HepG2 (cell line): ENCODE measurements around the gene OR52A1. TPM values are rescaled to one million over a fixed set of nuclear protein-coding genes. Genes with fewer than 3 reads are reported as not detected.

ENCODE experiments used
- ATAC-seq: fragments of 200-7000 bp; cut with Tn5 transposase; 3 replicates; pipeline ENCODE4 v1.9.1; 2020; ENCODE audit warnings: mild to moderate bottlenecking, moderate library complexity
- BruUV-seq: library from RNA; stranded (reverse); fragments of 400-500 nt; replicated peaks from 2 replicates; lab custom pipeline; 2021; lab: Mats Ljungman, UMichigan
- CTCF ChIA-PET: fragments of 300-600 bp; formaldehyde crosslinking; extraction: SDS; loops from one replicate; lab custom pipeline; 2021; ENCODE audit warnings: low total read pairs, inconsistent platforms, low intra/inter-chr PET ratio; lab: Yijun Ruan, JAX
- POLR2A ChIA-PET: fragments of 350-600 bp; sonication (Branson Sonifier 250); formaldehyde crosslinking; loops from one replicate; lab custom pipeline; 2020; ENCODE audit warnings: antibody characterized with exemption, inconsistent platforms; lab: Yijun Ruan, JAX
- DNase-seq: peaks from one replicate; pipeline ENCODE4 v3.0.0-alpha.2; 2015; ENCODE audit warnings: low spot score
- FAIRE-seq: peaks from 3 replicates; lab custom pipeline; 2011; peaks lifted over from hg19 to GRCh38; lab: Jason Lieb, UNC
- H2AFZ ChIP-seq: one replicate; pipeline ENCODE4 v1.6.1; 2011; ENCODE audit warnings: low read length, inconsistent platforms
- H3K27ac ChIP-seq: fragments of 300-600 bp; 3 replicates; pipeline ENCODE4 v1.8.0; 2011; ENCODE audit warnings: mixed run types, mild to moderate bottlenecking, mixed read lengths, low read length, inconsistent platforms; ENCODE audit not compliant: insufficient read depth; ENCODE audit errors: extremely low read length
- H3K27me3 ChIP-seq, 2 experiments: fragments of 200-600 bp in 1 of 2; 2 replicates in 1 of 2; 3 replicates in 1 of 2; pipeline versions ENCODE4 v1.6.0 to v1.8.0; 2011; ENCODE audit warnings: low read length in 2 of 2, mild to moderate bottlenecking in 2 of 2, moderate library complexity in 2 of 2, inconsistent platforms in 1 of 2; ENCODE audit not compliant: insufficient read depth in 2 of 2, control insufficient read depth in 1 of 2
- H3K36me3 ChIP-seq, 2 experiments: fragments of 200-600 bp in 1 of 2; replicated peaks in 1 of 2; 2 replicates in 1 of 2; 3 replicates in 1 of 2; pipeline versions ENCODE4 v1.5.1 to v1.8.0; 2011; ENCODE audit warnings: low read length in 2 of 2, inconsistent platforms in 1 of 2; ENCODE audit not compliant: insufficient read depth in 2 of 2, control insufficient read depth in 1 of 2
- H3K4me1 ChIP-seq: 2 replicates; pipeline ENCODE4 v1.5.1; 2012; ENCODE audit warnings: low read length, inconsistent platforms; ENCODE audit not compliant: insufficient read depth
- H3K4me2 ChIP-seq: 2 replicates; pipeline ENCODE4 v1.6.0; 2011; ENCODE audit warnings: low read depth, low read length, inconsistent platforms
- H3K4me3 ChIP-seq, 3 experiments: fragments of 200-600 bp in 1 of 3; sonication (generic), shearing (Covaris generic) in 1 of 3; replicated peaks in 1 of 3; 2 replicates each; pipeline ENCODE4 v1.5.1; 2011 to 2016; ENCODE audit warnings: low read length in 3 of 3, inconsistent platforms in 2 of 3, low read depth in 2 of 3, mild to moderate bottlenecking in 2 of 3, control low read depth in 1 of 3, mixed read lengths in 1 of 3; ENCODE audit not compliant: insufficient read depth in 1 of 3
- H3K79me2 ChIP-seq: one replicate; pipeline ENCODE4 v1.6.1; 2011; ENCODE audit warnings: low read length, inconsistent platforms; ENCODE audit not compliant: insufficient read depth
- H3K9ac ChIP-seq: 2 replicates; pipeline ENCODE4 v1.6.0; 2011; ENCODE audit warnings: mild to moderate bottlenecking, low read depth, low read length, inconsistent platforms; ENCODE audit not compliant: insufficient read depth
- H3K9me3 ChIP-seq: 2 replicates; pipeline ENCODE4 v1.5.1; 2012; ENCODE audit warnings: mild to moderate bottlenecking, low read length
- H4K20me1 ChIP-seq: 2 replicates; pipeline ENCODE4 v1.6.0; 2011; ENCODE audit warnings: inconsistent platforms, mild to moderate bottlenecking, low read length, moderate library complexity; ENCODE audit not compliant: insufficient read depth
- CHCHD3 ChIP-seq: sonication (generic); formaldehyde crosslinking; IDR thresholded peaks from 2 replicates; pipeline ENCODE4 v1.8.0; 2022; ENCODE audit warnings: mild to moderate bottlenecking, missing genetic modification reagents, moderate library complexity
- ESRRA ChIP-seq: sonication (generic); formaldehyde crosslinking; IDR thresholded peaks from 2 replicates; pipeline ENCODE4 v1.5.1; 2020; ENCODE audit warnings: mild to moderate bottlenecking, low read depth, missing genetic modification reagents
- U2AF1 ChIP-seq: fragments of 200-400 bp; formaldehyde crosslinking; optimal IDR thresholded peaks from 2 replicates; pipeline ENCODE3; 2017; ENCODE audit warnings: mild to moderate bottlenecking, low read depth, low read length
- ZZZ3 ChIP-seq: sonication (generic); formaldehyde crosslinking; IDR thresholded peaks from 2 replicates; pipeline ENCODE4 v1.4.0; 2020; ENCODE audit warnings: missing genetic modification reagents, mild to moderate bottlenecking, borderline replicate concordance
- WGBS: methylation state at CpG from one replicate; pipeline ENCODE4 v1.1.6; 2017; ENCODE audit warnings: low lambda C conversion rate; 5-methylcytosine and 5-hydroxymethylcytosine counted together
- in situ Hi-C: cut with HindIII; loops from 2 replicates; pipeline ENCODE4 v1.10.0; 2017; ENCODE audit warnings: low pct_unique_long_range_greater_than_20kb; ENCODE audit not compliant: extremely low pct_ligation_motif_present
- intact Hi-C: fragments of 100-400 bp; cut with micrococcal nuclease; formaldehyde crosslinking; loops from one replicate; pipeline ENCODE4 v1.10.0; 2022; ENCODE audit not compliant: unreplicated experiment
- polyA plus RNA-seq, 8 experiments: library from polyadenylated mRNA; depleted of rRNA in 3 of 8; stranded (reverse) in 7 of 8; unstranded in 1 of 8; fragments of >200 nt; fragmentation: Illumina TruSeq in 4 of 8; extraction: Trizol in 4 of 8; gene quantifications; 2 replicates each; pipeline versions ENCODE4 v1.2.1 to v1.2.3, GENCODE V29; 2011 to 2016; ENCODE audit warnings: low read depth in 4 of 8, missing spikeins in 1 of 8, mixed read lengths in 1 of 8; ENCODE audit not compliant: insufficient read depth in 1 of 8
- total RNA-seq, 5 experiments: library from RNA; depleted of rRNA; stranded (reverse); fragments of >200 nt; fragmentation: Illumina TruSeq; extraction: Trizol; gene quantifications; 2 replicates each; pipeline ENCODE4 v1.2.3, GENCODE V29; 2016; ENCODE audit warnings: low read depth in 1 of 5
- TF ChIP-seq, protein P1 (sequence below): sonication (generic); formaldehyde crosslinking; IDR thresholded peaks from 2 replicates; pipeline ENCODE4 v1.8.0; 2022; ENCODE audit warnings: mild to moderate bottlenecking, missing genetic modification reagents, borderline replicate concordance

OR52A1 gene
- total and polyA plus RNA-seq, 2 of the 13 experiments (the other 11 are each of a cell fraction or from before 2014, with no cell fraction given): not detected

DNA sequence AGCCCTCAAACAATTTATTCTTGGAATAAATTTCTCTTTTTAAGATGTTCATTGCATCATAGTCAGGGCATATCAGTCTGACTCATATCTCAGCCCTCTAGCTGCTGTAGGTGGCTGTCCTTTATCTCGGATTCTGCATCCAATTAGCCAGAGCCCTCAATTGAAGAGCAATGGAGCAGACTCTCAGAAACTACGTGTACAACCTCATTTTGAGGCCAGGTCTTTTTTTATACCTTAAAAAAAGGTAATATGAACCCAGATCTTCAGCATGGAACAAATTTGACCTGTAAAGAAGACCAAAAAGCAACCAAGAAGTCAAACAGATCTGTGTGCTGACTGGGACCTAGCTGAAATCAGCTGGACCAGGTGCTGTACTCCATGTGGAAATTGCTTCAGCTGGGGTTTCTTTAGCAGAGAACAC, 25.1 kb downstream of the OR52A1 start:
- Histone ChIP-seq H3K4me2 (no peak overlapping the region), H3K79me2 (no peaks in the 10 kb centered on the region)
- FAIRE-seq: no peak
- TF ChIP-seq ZZZ3: no peak
- TF ChIP-seq, all 625 proteins: peak for 0
- intact Hi-C loops (no loop called here), in situ Hi-C loops (loop anchor here (10.0 kb wide), 1 partner anchor 255 kb away; the partner anchor contains the start of gene OR51M1)
- no TSS peak for BruUV-seq
- ChIA-PET CTCF (no interaction called here), POLR2A (no interaction called here)
- peaks cover 0 to 4% of the 10 kb centered on the region in 2 experiments; a peak in 2 of 5 replicates for H3K27me3 ChIP-seq
- WGBS: 0% methylated on average over 2 of the region's 2 CpGs
- H3K4me3 ChIP-seq: no peak overlapping the region
- no peaks in the 10 kb centered on the region for H3K4me1 ChIP-seq
- DNase-seq: no peak
- H3K9ac ChIP-seq: no peak overlapping the region
- H2AFZ ChIP-seq: no peak overlapping the region
- no peaks in the 10 kb centered on the region for H3K9me3 ChIP-seq
- H4K20me1 ChIP-seq: no peaks in the 10 kb centered on the region
- no peaks in the 10 kb centered on the region for H3K36me3 ChIP-seq
- ATAC-seq: no peak
- H3K27ac ChIP-seq: no peak overlapping the region

DNA sequence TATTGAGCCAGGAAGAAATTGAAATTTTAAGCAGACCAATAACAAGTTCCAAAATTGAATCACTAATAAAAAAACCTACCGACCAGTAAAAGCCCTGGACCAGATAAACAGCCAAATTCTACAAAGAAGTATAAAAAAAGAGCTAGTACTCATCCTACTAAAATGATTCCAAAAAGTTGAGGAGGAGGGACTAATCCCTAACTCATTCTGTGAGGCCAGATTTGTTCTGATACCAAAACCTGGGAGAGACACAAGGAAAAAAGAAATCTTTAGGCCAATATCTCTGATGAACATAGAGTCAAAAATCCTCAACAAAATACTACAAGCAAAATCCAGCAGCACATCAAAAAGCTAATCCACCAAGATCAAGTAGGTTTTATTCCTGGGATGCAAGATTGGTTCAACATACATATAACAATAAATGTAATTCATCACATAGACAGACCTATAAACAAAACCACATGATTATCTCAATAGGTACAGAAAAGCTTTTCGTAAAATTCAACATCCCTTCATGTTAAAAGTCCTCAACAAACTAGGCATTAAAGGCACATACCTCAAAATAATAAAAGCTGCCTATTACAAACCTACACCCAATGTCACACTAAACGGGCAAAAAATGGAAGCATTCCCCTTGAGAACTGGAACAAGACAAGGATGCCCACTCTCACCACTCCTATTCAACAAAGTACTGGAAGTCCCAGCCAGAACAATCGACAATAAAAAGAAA, 29.5 kb downstream of the OR52A1 start:
- POLR2A ChIA-PET: no interaction called here
- Histone ChIP-seq H3K27me3 (peaks cover 0 to 4% of the 10 kb centered on the region in 2 experiments; a peak in 1 of 5 replicates), H3K79me2 (no peaks in the 10 kb centered on the region), H3K9ac (no peak overlapping the region), H3K27ac (no peak overlapping the region), H3K4me3 (no peak overlapping the region), H3K4me2 (no peak overlapping the region), H3K4me1 (no peaks in the 10 kb centered on the region), H4K20me1 (no peaks in the 10 kb centered on the region), H2AFZ (no peak overlapping the region), H3K9me3 (no peaks in the 10 kb centered on the region), H3K36me3 (no peaks in the 10 kb centered on the region)
- CTCF ChIA-PET: interaction anchor here (1.5 to 3.0 kb wide), 3 partner anchors 166 to 683 kb away, joined by 5 to 18 read pairs (median 6); partner anchors contain the start of gene OR52N2
- BruUV-seq: no TSS peak
- no peak for DNase-seq
- intact Hi-C loops: no loop called here
- ATAC-seq: no peak
- in situ Hi-C loops: loop anchor here (10.0 kb wide), 1 partner anchor 260 kb away; the partner anchor contains the start of gene OR51M1
- FAIRE-seq: no peak
- WGBS: 1% methylated on average over 4 of the region's 4 CpGs
- TF ChIP-seq, protein P1, sequence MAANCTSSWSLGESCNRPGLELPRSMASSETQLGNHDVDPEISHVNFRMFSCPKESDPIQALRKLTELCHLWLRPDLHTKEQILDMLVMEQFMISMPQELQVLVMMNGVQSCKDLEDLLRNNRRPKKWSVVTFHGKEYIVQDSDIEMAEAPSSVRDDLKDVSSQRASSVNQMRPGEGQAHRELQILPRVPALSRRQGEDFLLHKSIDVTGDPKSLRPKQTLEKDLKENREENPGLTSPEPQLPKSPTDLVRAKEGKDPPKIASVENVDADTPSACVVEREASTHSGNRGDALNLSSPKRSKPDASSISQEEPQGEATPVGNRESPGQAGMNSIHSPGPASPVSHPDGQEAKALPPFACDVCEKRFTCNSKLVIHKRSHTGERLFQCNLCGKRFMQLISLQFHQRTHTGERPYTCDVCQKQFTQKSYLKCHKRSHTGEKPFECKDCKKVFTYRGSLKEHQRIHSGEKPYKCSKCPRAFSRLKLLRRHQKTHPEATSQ (CRISPR knock-in tag): no peak
- TF ChIP-seq CHCHD3 (no peak), U2AF1 (no peak), ESRRA (CRISPR knock-in tag) (no peak)
- TF ChIP-seq, all 625 proteins: peak for 0
